Activated CD4-positive, CD25-positive, alpha-beta regulatory T cell treated with anti-CD3 and anti-CD28 coated beads, Interleukin-2, amount 50 U/mL, for 16 hours (primary cell): ENCODE data around the gene OXSR1.
"Not testable (repeated sequence)": the region's sequence is repeated elsewhere in the genome, so short reads cannot be mapped to it uniquely, and the experiment has no call there.

Experiments used
- DNase-seq: peaks from one replicate; pipeline ENCODE4 v3.0.0-alpha.2; 2020; ENCODE audit warnings: low read depth, low spot score

OXSR1 gene

DNA sequence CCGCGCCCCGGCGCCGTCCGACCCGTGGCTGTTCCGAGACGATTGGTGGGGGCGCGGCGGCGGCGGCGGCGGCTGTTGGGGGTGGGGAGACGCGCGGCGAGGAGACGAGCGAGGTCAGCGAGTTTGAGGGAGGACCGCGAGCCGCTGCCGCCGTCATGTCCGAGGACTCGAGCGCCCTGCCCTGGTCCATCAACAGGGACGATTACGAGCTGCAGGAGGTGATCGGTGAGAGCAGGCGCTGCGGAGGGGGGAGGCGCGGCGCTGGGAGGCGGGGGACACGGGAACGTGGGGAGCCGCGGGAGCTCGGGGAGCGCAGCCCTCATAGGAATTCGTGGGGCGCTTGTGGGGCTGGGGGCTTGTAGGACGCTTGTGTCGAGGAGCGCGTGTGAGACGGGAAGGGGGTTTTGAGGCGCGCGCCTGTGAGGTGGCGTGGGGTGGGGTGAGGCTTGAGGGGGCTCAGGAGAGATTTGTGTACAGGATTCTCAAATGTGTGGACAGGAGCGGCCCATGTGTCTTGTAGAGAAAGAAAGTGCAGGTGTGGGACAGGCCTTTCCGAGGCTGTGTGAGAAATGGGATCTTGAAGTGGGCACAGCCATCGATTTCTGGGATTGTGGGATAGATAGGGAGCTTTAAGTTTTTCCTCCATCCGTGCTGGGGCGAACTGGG lies 518 bp downstream of the OXSR1 start:
- DNase-seq, result no peak

- DNase-seq, result no peak
Measured at GRCh38 chr3:38167591-38167990, 2.3 kb downstream of the OXSR1 start.

DNA sequence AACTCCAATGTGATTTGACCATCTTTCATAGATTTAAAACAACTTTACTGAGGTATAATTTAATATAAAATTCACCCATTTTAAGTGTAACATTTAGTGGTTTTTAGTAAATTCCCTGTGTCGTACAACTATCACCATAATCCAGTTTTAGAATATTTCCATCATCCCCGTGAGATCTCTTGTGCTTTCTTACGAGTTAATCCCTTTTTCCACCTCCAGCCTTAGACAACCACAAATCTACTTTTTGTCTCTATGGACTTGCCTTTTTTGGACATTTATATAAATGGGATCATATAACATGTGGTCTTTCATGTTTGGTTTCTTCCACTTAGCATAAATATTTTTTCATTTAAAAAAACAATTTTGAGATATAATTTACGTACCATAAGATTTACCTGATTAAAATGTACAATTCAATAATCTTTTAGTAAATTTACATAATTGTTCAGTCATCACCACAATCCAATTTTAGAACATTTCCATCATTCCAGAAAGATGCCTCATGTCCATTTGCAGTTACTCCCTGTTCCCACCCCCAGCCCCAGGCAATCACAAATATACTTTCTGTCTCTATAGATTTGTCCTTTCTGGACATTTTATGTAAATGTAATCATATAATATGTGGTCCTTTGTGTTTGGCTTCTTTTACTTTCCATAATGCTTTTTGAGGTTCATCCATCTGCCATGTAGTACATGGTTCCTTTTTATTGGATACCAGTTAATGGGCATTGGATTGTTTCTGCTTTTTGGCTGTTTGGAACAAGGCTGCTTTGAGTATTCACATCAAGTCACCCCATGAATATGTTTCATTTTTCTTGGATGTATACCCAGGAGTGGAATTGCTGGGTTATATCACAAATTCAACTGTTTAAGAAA lies 3.1 kb downstream of the OXSR1 start:
- DNase-seq, result no peak

DNA sequence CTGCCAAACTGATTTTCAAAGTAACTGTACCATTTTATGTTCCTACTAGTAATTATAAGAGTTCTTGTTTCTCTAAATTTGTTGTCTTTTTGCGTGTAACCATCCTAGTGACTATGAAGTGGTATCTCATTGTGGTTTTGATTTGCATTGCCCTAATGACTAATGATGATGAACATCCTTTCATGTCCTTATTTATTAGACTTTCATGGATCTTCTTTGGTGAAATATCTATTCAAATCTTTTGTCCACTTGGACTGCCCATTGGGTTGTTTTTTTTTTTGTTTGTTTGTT lies 3.6 kb downstream of the OXSR1 start:
- no peak for DNase-seq

- no peak for DNase-seq
Measured at GRCh38 chr3:38170722-38171121, 5.4 kb downstream of the OXSR1 start.

DNA sequence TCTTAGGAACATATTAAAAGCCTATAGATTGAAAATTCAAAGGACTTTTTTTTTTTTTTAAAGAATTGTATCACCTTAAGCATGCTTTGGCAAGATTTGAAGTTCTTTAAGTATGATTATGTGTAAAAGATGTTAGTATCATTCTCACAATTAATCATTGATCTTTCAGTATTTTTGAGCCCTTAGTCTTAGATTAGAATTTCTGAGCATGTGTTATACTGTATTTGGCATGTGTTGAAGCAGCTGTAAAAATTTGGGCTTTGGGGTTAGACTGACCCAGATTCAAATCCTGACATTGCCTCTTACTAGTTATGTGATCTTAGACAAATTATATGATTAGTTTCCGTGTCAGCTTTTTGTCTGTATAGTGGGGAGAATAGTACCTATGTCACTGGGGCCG lies 6.3 kb downstream of the OXSR1 start:
- DNase-seq, result no peak

- DNase-seq, result no peak
Measured at GRCh38 chr3:38173834-38174418, 8.6 kb downstream of the OXSR1 start.

GRCh38 chr3:38177181-38177580 lies 11.8 kb downstream of the OXSR1 start:
- DNase-seq, result no peak

- no peak for DNase-seq
Measured at GRCh38 chr3:38186781-38187180, 21.4 kb downstream of the OXSR1 start.

GRCh38 chr3:38190481-38190881 lies 25.1 kb downstream of the OXSR1 start:
- no peak for DNase-seq

- not testable (repeated sequence) for DNase-seq
Measured at GRCh38 chr3:38202931-38203330, 37.6 kb downstream of the OXSR1 start.

- DNase-seq, result no peak
Measured at GRCh38 chr3:38203690-38204089, 38.4 kb downstream of the OXSR1 start.

GRCh38 chr3:38204599-38205471 lies 39.5 kb downstream of the OXSR1 start:
- no peak for DNase-seq

GRCh38 chr3:38205472-38205805 lies 40.1 kb downstream of the OXSR1 start:
- no peak for DNase-seq

DNA sequence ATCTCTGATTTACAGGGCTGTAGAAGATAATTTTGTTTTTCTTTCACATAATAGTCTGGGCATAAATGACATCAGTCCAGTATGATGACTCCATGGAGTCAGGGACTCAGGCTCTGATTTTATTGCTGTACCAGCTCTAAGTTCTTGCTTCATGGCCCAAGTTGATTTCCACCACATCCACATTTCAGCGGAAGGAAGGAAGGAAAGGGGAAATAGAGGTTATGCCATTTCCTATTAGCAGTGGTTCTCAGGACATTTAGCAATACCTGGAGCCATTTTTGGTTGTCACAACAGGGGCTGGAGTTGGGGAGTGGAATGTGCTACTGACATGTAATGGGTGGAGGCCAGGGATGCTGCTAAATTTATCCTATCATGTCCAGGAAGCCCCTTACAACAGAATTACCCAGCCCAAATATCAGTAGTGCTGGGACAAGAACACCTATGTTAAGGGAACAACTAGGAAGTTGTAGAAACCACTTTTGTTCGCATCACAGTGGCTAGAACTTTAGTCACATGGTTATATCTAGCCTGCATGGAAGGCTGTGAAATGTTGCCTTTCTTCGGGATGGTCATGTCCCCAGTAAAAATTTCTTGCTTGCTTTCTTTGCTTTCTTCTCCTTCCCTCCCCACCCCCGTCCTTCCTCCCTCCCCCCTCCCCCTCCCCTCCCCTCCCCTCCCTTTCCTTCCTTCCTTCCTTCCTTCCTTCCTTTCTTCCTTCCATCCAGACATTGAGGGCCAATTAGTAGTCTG lies 42.1 kb downstream of the OXSR1 start:
- no peak for DNase-seq

- no peak for DNase-seq
Measured at GRCh38 chr3:38210141-38210757, 44.9 kb downstream of the OXSR1 start.

DNA sequence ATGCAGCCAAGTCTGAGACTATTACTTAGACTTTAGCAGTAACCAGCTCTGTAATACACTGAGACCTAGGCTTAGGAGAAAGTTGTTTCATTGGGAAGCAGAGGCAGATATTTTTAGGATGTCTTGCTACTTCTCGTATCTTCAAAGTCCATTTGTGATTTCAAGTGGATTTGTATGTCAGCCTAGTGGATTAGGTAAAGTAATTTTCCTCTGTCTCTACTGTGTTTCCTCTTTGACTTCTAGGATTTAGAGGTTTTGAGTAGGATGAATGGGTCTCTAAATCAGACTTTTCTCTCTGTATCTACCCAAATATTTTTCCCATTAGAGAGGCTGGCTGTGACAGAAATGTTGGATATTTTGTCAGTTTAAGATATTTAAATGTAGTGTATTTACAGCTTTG lies 46.8 kb downstream of the OXSR1 start:
- DNase-seq, result no peak

DNA sequence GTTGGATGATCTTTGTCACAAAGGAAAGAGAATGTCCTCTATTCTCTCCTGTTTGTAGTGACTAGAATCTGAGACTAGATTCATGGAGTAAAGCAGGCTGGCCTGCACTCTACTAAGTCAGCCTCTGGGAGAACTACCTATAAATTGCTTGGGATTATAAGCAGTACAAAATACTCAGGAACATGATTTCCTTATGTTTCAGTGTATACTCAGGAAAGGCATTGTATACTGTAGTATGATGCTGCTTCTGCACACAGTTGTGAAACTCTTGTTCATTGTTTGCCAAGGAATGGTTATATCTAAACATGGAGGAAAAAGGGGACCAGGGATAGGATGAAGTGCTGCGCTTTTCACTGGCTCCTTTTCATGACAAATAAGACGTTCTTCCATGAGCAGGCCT lies 49.2 kb downstream of the OXSR1 start:
- no peak for DNase-seq

- DNase-seq, result no peak
Measured at GRCh38 chr3:38219609-38220197, 54.4 kb downstream of the OXSR1 start.

DNA sequence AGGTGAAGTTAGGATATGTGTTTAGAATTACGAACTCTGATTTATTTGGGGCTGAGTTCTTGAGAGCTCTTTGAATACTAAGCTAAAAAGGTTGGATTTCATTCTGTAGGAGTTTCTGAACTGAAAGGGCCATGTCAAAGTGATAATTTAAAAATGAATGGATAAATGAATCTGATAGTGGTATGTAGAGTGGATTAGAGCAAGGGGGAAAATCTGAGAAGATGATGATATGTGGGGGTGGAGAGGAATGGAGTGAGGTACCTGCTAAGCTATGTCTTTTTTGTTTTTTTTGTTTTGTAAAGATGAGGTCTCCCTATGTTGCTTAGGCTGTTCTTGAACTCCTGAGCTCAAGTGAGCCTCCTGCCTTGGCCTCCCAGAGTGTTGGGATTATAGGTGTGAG lies 55.7 kb downstream of the OXSR1 start:
- no peak for DNase-seq
